ENCODE data around the gene DRAXIN.

Gene DRAXIN

DNA sequence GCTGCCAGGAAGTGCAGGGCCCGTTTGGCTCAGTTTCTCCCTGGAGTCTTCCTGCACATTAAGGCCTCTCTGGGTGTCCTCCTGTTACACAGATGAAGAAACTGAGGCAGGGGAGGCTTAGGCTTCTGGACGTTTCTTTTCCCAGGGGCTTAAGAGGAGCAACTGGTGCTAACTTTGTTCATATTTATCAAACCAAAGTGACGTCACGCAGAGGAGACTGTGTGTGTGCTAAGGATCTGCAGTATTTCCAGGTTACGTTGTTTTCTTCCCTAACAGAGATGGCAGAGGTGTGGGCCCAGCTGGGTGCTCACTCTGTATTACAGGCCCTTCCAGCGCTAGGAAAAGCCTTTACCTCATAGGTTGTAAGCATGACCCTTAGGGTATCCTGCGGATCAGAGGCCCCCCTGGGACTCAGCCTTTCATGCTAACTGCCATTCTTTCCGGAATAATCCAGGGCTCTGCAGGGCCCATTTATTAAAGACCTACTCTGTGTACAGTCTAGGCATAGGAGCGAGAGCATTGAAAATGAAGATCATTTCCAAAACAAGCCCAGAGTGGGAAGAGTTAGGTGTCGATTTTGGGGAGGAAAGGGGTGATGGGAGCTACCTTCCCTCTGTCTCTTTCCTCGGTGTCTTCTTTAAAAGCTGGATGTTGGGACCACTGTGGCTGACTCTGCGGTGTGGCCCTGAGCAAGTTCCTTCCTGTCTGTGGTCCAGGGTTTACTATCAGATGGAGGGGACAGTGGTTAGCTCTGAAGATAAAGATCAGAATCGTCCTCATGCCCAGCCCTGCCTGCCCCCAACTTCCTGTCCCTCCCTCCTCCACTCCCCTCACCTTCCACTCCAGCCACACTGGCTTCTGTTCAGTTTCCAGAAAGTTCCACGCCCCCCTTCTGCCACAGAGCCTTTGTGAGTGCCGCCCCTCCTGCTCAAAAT, 49.0 kb downstream of the DRAXIN start:
- TF ChIP-seq, protein P1, sequence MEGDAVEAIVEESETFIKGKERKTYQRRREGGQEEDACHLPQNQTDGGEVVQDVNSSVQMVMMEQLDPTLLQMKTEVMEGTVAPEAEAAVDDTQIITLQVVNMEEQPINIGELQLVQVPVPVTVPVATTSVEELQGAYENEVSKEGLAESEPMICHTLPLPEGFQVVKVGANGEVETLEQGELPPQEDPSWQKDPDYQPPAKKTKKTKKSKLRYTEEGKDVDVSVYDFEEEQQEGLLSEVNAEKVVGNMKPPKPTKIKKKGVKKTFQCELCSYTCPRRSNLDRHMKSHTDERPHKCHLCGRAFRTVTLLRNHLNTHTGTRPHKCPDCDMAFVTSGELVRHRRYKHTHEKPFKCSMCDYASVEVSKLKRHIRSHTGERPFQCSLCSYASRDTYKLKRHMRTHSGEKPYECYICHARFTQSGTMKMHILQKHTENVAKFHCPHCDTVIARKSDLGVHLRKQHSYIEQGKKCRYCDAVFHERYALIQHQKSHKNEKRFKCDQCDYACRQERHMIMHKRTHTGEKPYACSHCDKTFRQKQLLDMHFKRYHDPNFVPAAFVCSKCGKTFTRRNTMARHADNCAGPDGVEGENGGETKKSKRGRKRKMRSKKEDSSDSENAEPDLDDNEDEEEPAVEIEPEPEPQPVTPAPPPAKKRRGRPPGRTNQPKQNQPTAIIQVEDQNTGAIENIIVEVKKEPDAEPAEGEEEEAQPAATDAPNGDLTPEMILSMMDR (IDR thresholded peaks at IDR 0.05; ENCODE audit: extremely low read depth, missing control alignments): no peak
- DNase-seq (ENCODE audit: low spot score): no peak

DNA sequence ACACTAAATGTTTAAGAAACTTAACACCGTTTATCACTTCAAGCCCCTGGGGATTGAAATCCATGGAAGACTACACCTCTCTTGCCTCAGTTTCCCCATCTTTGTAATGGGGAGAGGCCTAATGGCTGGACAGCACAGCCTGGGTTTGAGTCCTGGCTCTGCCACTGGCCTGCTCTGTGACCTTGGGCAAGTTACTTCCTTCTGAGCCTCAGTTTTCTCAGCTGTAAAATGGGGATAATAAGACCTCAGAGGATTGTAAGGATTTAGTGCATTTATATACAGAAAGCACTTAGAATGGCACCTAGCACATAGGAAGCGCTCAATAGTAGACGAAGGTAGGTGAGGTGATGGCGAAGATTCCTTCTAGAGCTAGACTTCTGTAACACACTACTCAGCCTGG, 50.0 kb downstream of the DRAXIN start:
- DNase-seq (ENCODE audit: low spot score): no peak
- TF ChIP-seq, protein P1 (IDR thresholded peaks at IDR 0.05; ENCODE audit: extremely low read depth, missing control alignments): no peak

DNA sequence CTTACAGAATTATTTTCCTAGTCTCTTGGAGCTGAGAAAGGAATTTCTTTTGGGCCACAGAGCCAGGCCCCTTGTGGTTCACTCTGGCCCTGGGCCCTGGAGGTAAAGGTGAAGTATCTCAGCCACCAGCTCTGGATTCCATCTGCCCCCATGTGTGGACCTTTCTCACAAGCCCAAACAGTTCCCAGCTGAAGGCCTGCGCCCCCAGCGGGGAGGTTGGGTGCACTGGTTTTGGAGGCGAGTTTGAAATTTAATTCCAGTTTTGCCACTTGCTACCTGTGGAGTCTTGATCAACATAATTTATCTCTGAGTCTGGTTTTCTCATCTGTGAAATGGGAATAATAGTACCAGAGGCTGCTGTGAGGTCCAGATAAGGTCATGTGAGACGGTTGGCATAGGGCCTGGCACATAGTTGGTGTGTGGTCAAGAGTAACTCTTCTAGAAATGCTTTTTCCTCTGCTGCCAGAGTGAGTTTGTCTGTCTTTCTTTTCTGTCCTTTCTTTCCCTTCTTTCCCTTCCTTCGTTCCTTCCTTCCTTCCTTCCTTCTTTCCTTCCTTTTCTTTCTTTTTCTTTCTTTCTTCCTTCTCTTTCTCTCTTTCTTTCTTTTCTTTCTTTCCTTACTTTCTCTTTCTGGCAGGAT, 50.5 kb downstream of the DRAXIN start:
- TF ChIP-seq, protein P1 (IDR thresholded peaks at IDR 0.05; ENCODE audit: extremely low read depth, missing control alignments): no peak
- no peak for DNase-seq (ENCODE audit: low spot score)

DNA sequence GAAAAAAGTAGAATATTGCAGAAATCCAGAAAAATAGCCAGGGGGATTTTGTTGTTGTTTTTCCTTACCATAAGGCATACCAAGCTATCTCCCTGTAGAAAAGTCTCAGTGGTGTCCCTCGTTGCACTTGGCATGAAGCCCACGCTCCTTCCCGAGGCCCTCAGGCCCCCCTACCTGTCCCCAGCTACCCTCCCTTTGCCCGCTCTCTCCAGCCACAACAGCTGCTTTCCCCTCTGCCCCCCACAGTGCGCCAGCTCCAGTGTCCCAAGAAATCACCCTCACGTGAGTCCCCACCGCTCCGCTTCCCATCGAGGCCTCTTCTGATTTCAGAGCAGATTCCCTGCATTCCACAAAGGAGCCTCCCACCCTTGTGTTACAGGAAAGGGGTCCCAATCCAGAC, 52.8 kb downstream of the DRAXIN start:
- no peak for DNase-seq (ENCODE audit: low spot score)
- TF ChIP-seq, protein P1 (IDR thresholded peaks at IDR 0.05; ENCODE audit: extremely low read depth, missing control alignments): no peak

DNA sequence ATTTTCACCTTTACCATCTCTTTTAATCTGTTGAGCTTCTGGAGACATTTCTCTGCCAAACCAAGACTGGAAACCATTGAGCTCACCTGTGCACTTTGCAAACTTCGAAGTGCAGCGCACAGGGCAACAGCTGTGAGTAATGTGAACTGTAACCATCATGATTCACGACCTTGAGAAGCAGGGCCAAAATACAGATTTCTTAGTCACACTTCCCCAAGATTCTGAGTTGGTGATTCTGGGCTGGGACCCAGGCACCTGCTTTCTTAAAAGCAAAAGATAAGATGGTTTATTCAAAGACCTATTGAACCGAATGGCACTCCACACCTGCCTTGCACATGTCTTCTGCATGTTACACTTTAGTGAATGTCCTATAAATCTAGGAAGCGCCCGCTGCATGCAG, 54.6 kb downstream of the DRAXIN start:
- TF ChIP-seq, protein P1 (IDR thresholded peaks at IDR 0.05; ENCODE audit: extremely low read depth, missing control alignments): no peak
- DNase-seq (ENCODE audit: low spot score): no peak

DNA sequence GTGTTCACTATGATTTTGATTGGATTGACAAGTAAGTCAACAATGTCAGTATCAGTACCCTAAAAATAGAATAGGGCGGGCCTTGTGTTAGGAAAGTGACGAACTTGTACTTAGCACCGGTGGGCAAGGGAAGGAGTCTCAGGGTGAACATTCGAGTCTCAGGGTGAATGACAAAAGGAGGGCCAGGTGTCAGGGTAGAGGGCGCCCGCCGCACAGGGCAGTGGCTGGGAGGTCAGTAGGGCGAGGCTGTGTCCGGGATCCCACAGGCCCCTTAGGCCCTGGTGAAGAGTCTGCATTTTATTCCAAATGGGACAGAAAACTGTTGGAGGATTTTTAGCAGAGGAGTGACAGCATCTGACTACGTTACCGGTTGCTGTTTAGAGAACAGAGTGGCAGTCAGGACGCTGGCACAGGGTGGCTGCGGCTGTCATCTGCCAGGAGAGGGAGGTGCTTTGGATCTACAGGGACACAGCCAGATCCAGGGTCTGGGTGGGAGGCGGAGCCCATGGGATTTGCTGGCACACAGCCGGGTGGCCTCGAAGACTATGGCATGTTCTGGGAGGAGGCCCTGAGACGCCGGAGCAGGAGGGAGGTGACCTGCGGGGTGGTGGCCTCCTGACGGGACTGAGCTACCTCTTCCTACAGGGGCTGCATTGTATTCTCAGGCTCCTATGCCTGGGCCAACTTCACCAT, 55.4 kb downstream of the DRAXIN start:
- TF ChIP-seq, protein P1 (IDR thresholded peaks at IDR 0.05; ENCODE audit: extremely low read depth, missing control alignments): no peak
- no peak for DNase-seq (ENCODE audit: low spot score)
